HCT116 (cell line): Measurements from ENCODE around the gene HMX1. TPM values are rescaled to one million over a fixed set of nuclear protein-coding genes. Genes with fewer than 3 reads are reported as not detected.

Source experiments
- ATAC-seq: fragments of 200-7000 bp; cut with Tn5 transposase; 2 replicates; pipeline ENCODE4 v1.9.1; 2020; ENCODE audit warnings: mild to moderate bottlenecking, moderate library complexity
- BruUV-seq: library from RNA; stranded (reverse); fragments of 400-500 nt; replicated peaks from 2 replicates; lab custom pipeline; 2021; lab: Mats Ljungman, UMichigan
- CTCF ChIA-PET: fragments of 300-600 bp; sonication (Branson Sonifier 250); formaldehyde crosslinking; loops from one replicate; lab custom pipeline; 2021; ENCODE audit warnings: antibody characterized with exemption; lab: Charles Lee
- POLR2A ChIA-PET: fragments of 300-600, 350-600 bp; sonication (Branson Sonifier 250); formaldehyde crosslinking; loops from one replicate; lab custom pipeline; 2021; ENCODE audit warnings: antibody characterized with exemption; lab: Charles Lee
- RAD21 ChIA-PET, 2 experiments: fragments of 300-600 bp; sonication (Branson Sonifier 250); formaldehyde crosslinking; loops; one replicate each; lab custom pipeline; 2023; ENCODE audit warnings: low total read pairs in 2 of 2; ENCODE audit not compliant: uncharacterized antibody in 2 of 2, unreplicated experiment in 2 of 2, low non-redundant PET in 1 of 2; lab: Charles Lee
- DNase-seq: peaks from one replicate; pipeline ENCODE4 v3.0.0-alpha.2; 2010; ENCODE audit warnings: low read depth, low spot score
- H2AFZ ChIP-seq: fragments of 200-600 bp; shearing (Covaris generic), sonication (generic); 2 replicates; pipeline ENCODE4 v1.6.1; 2017; ENCODE audit warnings: low read depth, mixed run types, mixed read lengths, antibody characterized with exemption, low read length; ENCODE audit not compliant: poor library complexity, severe bottlenecking
- H3K27ac ChIP-seq: 2 replicates; pipeline ENCODE4 v1.5.1; 2012; ENCODE audit warnings: low read depth, low read length
- H3K27me3 ChIP-seq: fragments of 200-600 bp; sonication (generic); 2 replicates; pipeline ENCODE4 v1.6.1; 2016; ENCODE audit warnings: mixed run types, low read length, mixed read lengths; ENCODE audit not compliant: insufficient read depth
- H3K36me3 ChIP-seq, 2 experiments: fragments of 200-500 bp in 1 of 2; fragments of 200-600 bp in 1 of 2; sonication (Bioruptor generic) in 1 of 2; sonication (generic) in 1 of 2; 2 replicates each; pipeline versions ENCODE4 v1.5.1 to v1.6.1; 2014 to 2016; ENCODE audit warnings: low read length in 2 of 2, inconsistent platforms in 1 of 2, mixed read lengths in 1 of 2, mixed run types in 1 of 2; ENCODE audit not compliant: insufficient read depth in 2 of 2, control insufficient read depth in 1 of 2
- H3K4me1 ChIP-seq, 2 experiments: fragments of 200-600 bp in 1 of 2; sonication (generic) in 1 of 2; 2 replicates each; pipeline versions ENCODE4 v1.5.1 to v1.6.1; 2012 to 2017; ENCODE audit warnings: low read length in 2 of 2, inconsistent platforms in 1 of 2, mild to moderate bottlenecking in 1 of 2, mixed read lengths in 1 of 2, mixed run types in 1 of 2, moderate library complexity in 1 of 2; ENCODE audit not compliant: insufficient read depth in 2 of 2, control insufficient read depth in 1 of 2
- H3K4me2 ChIP-seq: fragments of 200-600 bp; sonication (generic); 2 replicates; pipeline ENCODE4 v1.6.1; 2017; ENCODE audit warnings: mixed run types, low read length, mixed read lengths
- H3K4me3 ChIP-seq, 2 experiments: fragments of 200-600 bp in 1 of 2; sonication (generic) in 1 of 2; replicated peaks in 1 of 2; 2 replicates each; pipeline ENCODE4 v1.5.1; 2011 to 2016; ENCODE audit warnings: low read length in 2 of 2, control low read depth in 1 of 2, low read depth in 1 of 2, mild to moderate bottlenecking in 1 of 2, mixed read lengths in 1 of 2, mixed run types in 1 of 2
- H3K79me2 ChIP-seq: fragments of 200-600 bp; sonication (generic); 2 replicates; pipeline ENCODE4 v1.6.1; 2017; ENCODE audit warnings: mild to moderate bottlenecking, mixed run types, low read length, moderate library complexity, mixed read lengths; ENCODE audit not compliant: insufficient read depth
- H3K9ac ChIP-seq: fragments of 200-600 bp; sonication (generic); 2 replicates; pipeline ENCODE4 v1.6.1; 2016; ENCODE audit warnings: low read length, mixed read lengths
- H3K9me2 ChIP-seq: fragments of 200-600 bp; sonication (generic), shearing (Covaris generic); 2 replicates; pipeline ENCODE4 v1.6.1; 2017; ENCODE audit warnings: mixed run types, mild to moderate bottlenecking, moderate library complexity; ENCODE audit not compliant: insufficient read depth
- H3K9me3 ChIP-seq, 2 experiments: fragments of 200-500 bp in 1 of 2; fragments of 200-600 bp in 1 of 2; sonication (Bioruptor generic) in 1 of 2; sonication (generic) in 1 of 2; 2 replicates each; pipeline ENCODE4 v1.6.1; 2014 to 2017; ENCODE audit warnings: low read length in 2 of 2, mixed read lengths in 2 of 2, inconsistent platforms in 1 of 2, low read depth in 1 of 2, mild to moderate bottlenecking in 1 of 2, mixed run types in 1 of 2, moderate library complexity in 1 of 2; ENCODE audit not compliant: control insufficient read depth in 1 of 2, insufficient read depth in 1 of 2
- H4K20me1 ChIP-seq: fragments of 200-600 bp; sonication (generic), shearing (Covaris generic); 2 replicates; pipeline ENCODE4 v1.6.1; 2017; ENCODE audit warnings: mixed run types, mild to moderate bottlenecking, moderate library complexity; ENCODE audit not compliant: insufficient read depth
- ELF1 ChIP-seq: IDR thresholded peaks from 2 replicates; pipeline ENCODE4 v1.6.1; 2012; ENCODE audit warnings: low read depth, borderline replicate concordance
- EZH2phosphoT487 ChIP-seq: fragments of 200-600 bp; IDR thresholded peaks from 2 replicates; pipeline ENCODE4 v1.6.1; 2018; ENCODE audit warnings: antibody characterized with exemption, borderline replicate concordance
- POLR2AphosphoS5 ChIP-seq: IDR thresholded peaks from 2 replicates; pipeline ENCODE4 v1.6.1; 2011; ENCODE audit warnings: mild to moderate bottlenecking, low read depth, low read length, moderate library complexity
- RAD21 ChIP-seq: IDR thresholded peaks from 2 replicates; pipeline ENCODE4 v1.6.1; 2012; ENCODE audit warnings: low read depth, mild to moderate bottlenecking
- SIN3A ChIP-seq: IDR thresholded peaks from 2 replicates; pipeline ENCODE4 v1.6.1; 2012; ENCODE audit warnings: low read depth
- SRF ChIP-seq: IDR thresholded peaks from 2 replicates; pipeline ENCODE4 v1.6.1; 2012; ENCODE audit warnings: low read depth
- TCF7L2 ChIP-seq: IDR thresholded peaks from 2 replicates; pipeline ENCODE4 v1.7.0; 2011; ENCODE audit warnings: borderline replicate concordance, inconsistent platforms; ENCODE audit not compliant: insufficient read depth, insufficient read length; ENCODE audit errors: extremely low read depth
- YY1 ChIP-seq: IDR thresholded peaks from 2 replicates; pipeline ENCODE4 v1.6.1; 2011; ENCODE audit warnings: low read length, low read depth, moderate library complexity, mild to moderate bottlenecking; ENCODE audit not compliant: insufficient replicate concordance; ENCODE audit errors: extremely low read depth
- intact Hi-C: fragments of 100-400 bp; cut with micrococcal nuclease; formaldehyde crosslinking; loops from 2 replicates; pipeline ENCODE4 v1.10.0; 2022
- total RNA-seq: library from RNA; stranded (reverse); gene quantifications from one replicate; pipeline ENCODE4 v1.2.1, GENCODE V29; 2021; ENCODE audit not compliant: unreplicated experiment
- TF ChIP-seq, protein P1 (sequence below): IDR thresholded peaks from 2 replicates; pipeline ENCODE4 v1.6.1; 2012
- TF ChIP-seq, protein P2 (sequence below), 3 experiments: fragments of 200-600 bp in 1 of 3; sonication (generic) in 1 of 3; IDR thresholded peaks in 2 of 3; conservative IDR thresholded peaks in 1 of 3; 2 replicates each; pipeline ENCODE4 v1.5.1; 2012 to 2017; ENCODE audit warnings: low read depth in 2 of 3, low read length in 2 of 3, antibody characterized with exemption in 1 of 3, borderline replicate concordance in 1 of 3, control low read depth in 1 of 3, mild to moderate bottlenecking in 1 of 3, mixed read lengths in 1 of 3, mixed run types in 1 of 3, moderate library complexity in 1 of 3; ENCODE audit not compliant: insufficient read depth in 1 of 3

The HMX1 gene
- total RNA-seq, 1 experiment from 2014 or later, result 0.39 TPM

DNA sequence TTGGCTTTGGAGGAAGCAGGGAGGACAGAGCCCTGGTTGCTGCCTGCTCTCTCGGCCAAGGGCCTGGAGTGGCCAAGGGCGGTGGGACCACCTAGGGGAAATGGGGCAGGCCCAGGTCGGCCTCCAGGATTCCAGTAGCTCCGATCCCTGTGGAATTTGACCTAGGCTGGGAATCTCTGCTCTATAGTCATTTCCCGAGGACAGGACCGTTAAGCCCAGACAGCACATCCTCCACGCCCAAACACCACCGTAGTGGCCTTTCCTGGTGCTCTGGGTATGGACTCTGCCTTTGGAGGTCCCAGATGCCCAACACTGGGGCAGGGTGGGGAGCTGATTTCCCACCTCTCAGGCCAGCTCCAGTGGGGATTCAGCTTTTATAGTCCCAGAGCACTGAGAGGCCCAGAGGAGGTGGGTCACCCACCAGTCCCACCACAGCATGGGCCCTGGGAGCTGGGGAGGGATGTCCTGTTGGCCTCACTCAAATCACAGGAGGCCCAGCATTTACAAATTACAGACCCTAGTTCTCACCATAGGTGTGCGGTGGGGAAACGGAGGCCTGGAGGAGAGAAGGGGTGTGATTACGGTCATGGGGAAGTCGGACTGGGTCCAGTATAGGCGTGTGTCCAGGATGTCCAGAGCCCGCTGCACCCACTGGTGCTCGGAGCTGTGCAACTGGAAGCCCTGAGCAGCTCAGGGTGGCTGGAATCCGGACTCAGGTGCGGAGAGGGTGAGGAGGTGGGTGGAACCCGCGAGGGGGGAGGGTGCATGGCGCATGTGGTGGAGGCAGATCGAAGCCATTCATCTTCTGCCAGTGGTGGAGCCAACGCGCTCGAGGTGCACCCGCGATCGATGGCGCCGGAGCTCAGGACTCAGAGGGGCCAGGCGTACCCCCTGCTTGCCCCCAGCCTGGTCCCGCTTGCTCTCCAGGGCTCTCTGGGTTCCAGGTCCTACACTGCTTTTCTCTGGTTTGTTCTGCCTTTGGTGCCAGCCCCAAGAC is 7.7 kb downstream of the HMX1 start:
- H3K36me3 ChIP-seq, result no peaks in the 10 kb centered on the region
- ChIA-PET CTCF (no interaction called here), RAD21 (no interaction called here)
- no peak overlapping the region for H3K4me2 ChIP-seq
- no TSS peak for BruUV-seq
- H3K4me1 ChIP-seq, result no peaks in the 10 kb centered on the region
- no peak overlapping the region for H2AFZ ChIP-seq
- H3K79me2 ChIP-seq, result no peaks in the 10 kb centered on the region
- H3K27me3 ChIP-seq, result no peaks in the 10 kb centered on the region
- H3K9me3 ChIP-seq, result no peaks in the 10 kb centered on the region
- no peaks in the 10 kb centered on the region for H3K9me2 ChIP-seq
- no peak overlapping the region for H3K9ac ChIP-seq
- no peak for ATAC-seq
- intact Hi-C loops, result no loop called here
- H3K27ac ChIP-seq, result no peak overlapping the region
- TF ChIP-seq YY1 (no peak), SIN3A (no peak), RAD21 (no peak), ELF1 (no peak), SRF (no peak), POLR2AphosphoS5 (no peak)
- TF ChIP-seq, all 23 proteins: peak for 0
- Histone ChIP-seq H4K20me1 (no peaks in the 10 kb centered on the region), H3K4me3 (no peak overlapping the region)
- DNase-seq, result no peak
- POLR2A ChIA-PET, result no interaction called here

- no TSS peak for BruUV-seq
- Histone ChIP-seq H4K20me1 (no peaks in the 10 kb centered on the region), H3K4me3 (no peak overlapping the region), H3K9me2 (no peaks in the 10 kb centered on the region), H3K27me3 (no peaks in the 10 kb centered on the region), H3K27ac (no peak overlapping the region), H3K9me3 (no peaks in the 10 kb centered on the region), H3K4me2 (no peak overlapping the region), H3K79me2 (no peaks in the 10 kb centered on the region), H3K36me3 (no peaks in the 10 kb centered on the region), H2AFZ (no peak overlapping the region), H3K4me1 (no peaks in the 10 kb centered on the region), H3K9ac (no peak overlapping the region)
- ChIA-PET RAD21 (no interaction called here), POLR2A (no interaction called here), CTCF (no interaction called here)
- intact Hi-C loops, result no loop called here
- ATAC-seq, result no peak
- no peak for DNase-seq
- TF ChIP-seq TCF7L2, result no peak
- TF ChIP-seq, protein P1, sequence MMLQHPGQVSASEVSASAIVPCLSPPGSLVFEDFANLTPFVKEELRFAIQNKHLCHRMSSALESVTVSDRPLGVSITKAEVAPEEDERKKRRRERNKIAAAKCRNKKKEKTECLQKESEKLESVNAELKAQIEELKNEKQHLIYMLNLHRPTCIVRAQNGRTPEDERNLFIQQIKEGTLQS, result no peak
- TF ChIP-seq, protein P2, sequence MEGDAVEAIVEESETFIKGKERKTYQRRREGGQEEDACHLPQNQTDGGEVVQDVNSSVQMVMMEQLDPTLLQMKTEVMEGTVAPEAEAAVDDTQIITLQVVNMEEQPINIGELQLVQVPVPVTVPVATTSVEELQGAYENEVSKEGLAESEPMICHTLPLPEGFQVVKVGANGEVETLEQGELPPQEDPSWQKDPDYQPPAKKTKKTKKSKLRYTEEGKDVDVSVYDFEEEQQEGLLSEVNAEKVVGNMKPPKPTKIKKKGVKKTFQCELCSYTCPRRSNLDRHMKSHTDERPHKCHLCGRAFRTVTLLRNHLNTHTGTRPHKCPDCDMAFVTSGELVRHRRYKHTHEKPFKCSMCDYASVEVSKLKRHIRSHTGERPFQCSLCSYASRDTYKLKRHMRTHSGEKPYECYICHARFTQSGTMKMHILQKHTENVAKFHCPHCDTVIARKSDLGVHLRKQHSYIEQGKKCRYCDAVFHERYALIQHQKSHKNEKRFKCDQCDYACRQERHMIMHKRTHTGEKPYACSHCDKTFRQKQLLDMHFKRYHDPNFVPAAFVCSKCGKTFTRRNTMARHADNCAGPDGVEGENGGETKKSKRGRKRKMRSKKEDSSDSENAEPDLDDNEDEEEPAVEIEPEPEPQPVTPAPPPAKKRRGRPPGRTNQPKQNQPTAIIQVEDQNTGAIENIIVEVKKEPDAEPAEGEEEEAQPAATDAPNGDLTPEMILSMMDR (IDR thresholded peaks at IDR 0.05 in 2 of 3, conservative IDR thresholded peaks at IDR 0.05 in 1 of 3; ENCODE audit: borderline replicate concordance in 1 of 3, insufficient read depth in 1 of 3, low read depth in 2 of 3, low read length in 2 of 3), result no peak
- no peak for TF ChIP-seq EZH2phosphoT487
- TF ChIP-seq ELF1, result no peak
Measured at GRCh38 chr4:8862800-8863685, 8.6 kb downstream of the HMX1 start.
